ENCODE data around the gene TRAM2.

GRCh38 chr6:52499681-52500236, 77.1 kb downstream of the TRAM2 start:
- TF ChIP-seq CTCF (conservative IDR thresholded peaks at IDR 0.05) = no peak
- no peak for TF ChIP-seq ZFX (IDR thresholded peaks at IDR 0.05)
